ENCODE data around the gene EPAS1. TPM values are rescaled to one million over a fixed set of nuclear protein-coding genes. Genes with fewer than 3 reads are reported as not detected.

Gene EPAS1
- total RNA-seq, 1 donor from 2014 or later = 280 TPM

DNA sequence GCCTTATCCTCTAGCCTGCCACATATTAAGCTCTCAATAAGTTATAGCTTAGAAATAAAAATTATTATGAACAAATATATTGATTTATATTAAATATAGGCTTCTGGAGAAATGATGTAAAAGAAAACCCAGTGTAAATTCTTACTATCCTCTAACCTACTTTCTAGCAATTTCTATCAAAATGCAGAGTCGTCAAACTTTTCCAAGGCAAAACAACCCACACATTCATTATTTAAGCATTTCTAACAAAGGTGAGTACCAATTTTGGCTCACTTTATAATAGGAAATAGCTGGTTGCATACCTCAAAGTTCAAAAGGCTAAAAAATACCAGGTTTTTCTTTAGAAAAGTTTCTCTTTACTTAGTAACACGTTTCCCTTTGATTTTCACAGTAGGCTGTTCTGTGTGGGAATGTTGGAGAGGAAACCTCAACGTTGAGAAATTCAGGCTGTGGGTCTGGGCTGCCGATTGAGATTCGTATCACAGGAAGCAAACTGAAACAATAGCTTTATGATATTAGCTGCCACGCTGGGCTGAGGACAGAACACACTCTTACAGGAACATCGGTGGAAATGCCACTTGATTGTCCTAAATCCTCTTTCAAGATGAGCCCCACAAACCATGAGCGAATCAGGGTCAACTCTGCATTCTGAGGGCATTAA is 53.0 kb downstream of the EPAS1 start:
- peaks cover 10% of the 10 kb centered on the region for H3K27me3 Mint-ChIP-seq (ENCODE audit: unreplicated experiment)
- no peak overlapping the region for H3K4me3 Mint-ChIP-seq (ENCODE audit: unreplicated experiment)
- DNase-seq (ENCODE audit: low spot score) = no peak
- peaks cover 52% of the 10 kb centered on the region for H3K4me1 Mint-ChIP-seq (ENCODE audit: unreplicated experiment)
- H3K9me3 Mint-ChIP-seq (ENCODE audit: unreplicated experiment) = no peaks in the 10 kb centered on the region
- H3K36me3 Mint-ChIP-seq (ENCODE audit: low read depth, unreplicated experiment) = peaks cover 82% of the 10 kb centered on the region
- TF ChIP-seq, protein P1, sequence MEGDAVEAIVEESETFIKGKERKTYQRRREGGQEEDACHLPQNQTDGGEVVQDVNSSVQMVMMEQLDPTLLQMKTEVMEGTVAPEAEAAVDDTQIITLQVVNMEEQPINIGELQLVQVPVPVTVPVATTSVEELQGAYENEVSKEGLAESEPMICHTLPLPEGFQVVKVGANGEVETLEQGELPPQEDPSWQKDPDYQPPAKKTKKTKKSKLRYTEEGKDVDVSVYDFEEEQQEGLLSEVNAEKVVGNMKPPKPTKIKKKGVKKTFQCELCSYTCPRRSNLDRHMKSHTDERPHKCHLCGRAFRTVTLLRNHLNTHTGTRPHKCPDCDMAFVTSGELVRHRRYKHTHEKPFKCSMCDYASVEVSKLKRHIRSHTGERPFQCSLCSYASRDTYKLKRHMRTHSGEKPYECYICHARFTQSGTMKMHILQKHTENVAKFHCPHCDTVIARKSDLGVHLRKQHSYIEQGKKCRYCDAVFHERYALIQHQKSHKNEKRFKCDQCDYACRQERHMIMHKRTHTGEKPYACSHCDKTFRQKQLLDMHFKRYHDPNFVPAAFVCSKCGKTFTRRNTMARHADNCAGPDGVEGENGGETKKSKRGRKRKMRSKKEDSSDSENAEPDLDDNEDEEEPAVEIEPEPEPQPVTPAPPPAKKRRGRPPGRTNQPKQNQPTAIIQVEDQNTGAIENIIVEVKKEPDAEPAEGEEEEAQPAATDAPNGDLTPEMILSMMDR (IDR thresholded peaks at IDR 0.05; ENCODE audit: unreplicated experiment) = no peak
- H3K27ac Mint-ChIP-seq (ENCODE audit: unreplicated experiment) = peak overlapping the region; percentile 20

- peaks cover 87% of the 10 kb centered on the region for H3K36me3 Mint-ChIP-seq (ENCODE audit: low read depth, unreplicated experiment)
- H3K27ac Mint-ChIP-seq (ENCODE audit: unreplicated experiment) = peak overlapping the region; percentile 70
- TF ChIP-seq, protein P1 (IDR thresholded peaks at IDR 0.05; ENCODE audit: unreplicated experiment) = no peak
- H3K4me3 Mint-ChIP-seq (ENCODE audit: unreplicated experiment) = peak overlapping the region; percentile 31
- H3K4me1 Mint-ChIP-seq (ENCODE audit: unreplicated experiment) = peaks cover 52% of the 10 kb centered on the region
- DNase-seq (ENCODE audit: low spot score) = no peak
- peaks cover 10% of the 10 kb centered on the region for H3K27me3 Mint-ChIP-seq (ENCODE audit: unreplicated experiment)
- no peaks in the 10 kb centered on the region for H3K9me3 Mint-ChIP-seq (ENCODE audit: unreplicated experiment)
Measured at GRCh38 chr2:46351098-46351749, 54.0 kb downstream of the EPAS1 start.

DNA sequence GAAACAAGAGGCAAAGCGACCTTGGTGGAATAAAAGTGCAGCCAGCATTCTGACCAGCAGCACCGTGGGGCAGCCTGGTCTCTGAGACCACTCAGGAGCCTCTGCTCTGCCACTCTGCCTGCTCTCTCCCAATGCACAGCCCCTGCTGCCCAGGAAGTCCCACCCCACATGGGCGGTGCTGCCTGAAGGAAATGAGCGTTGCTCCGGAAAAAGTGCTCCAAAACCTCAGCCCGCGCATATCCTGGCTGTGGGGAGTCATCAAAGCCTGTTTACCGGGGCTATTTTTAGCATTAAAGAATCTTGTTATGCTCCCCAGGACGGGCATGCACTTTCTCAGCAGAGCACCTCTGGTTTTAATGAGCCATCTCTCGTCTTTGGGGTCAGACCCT is 54.5 kb downstream of the EPAS1 start:
- H3K27ac Mint-ChIP-seq (ENCODE audit: unreplicated experiment) = no peak overlapping the region
- DNase-seq (ENCODE audit: low spot score) = no peak
- H3K9me3 Mint-ChIP-seq (ENCODE audit: unreplicated experiment) = no peaks in the 10 kb centered on the region
- peaks cover 52% of the 10 kb centered on the region for H3K4me1 Mint-ChIP-seq (ENCODE audit: unreplicated experiment)
- peak overlapping the region; percentile 31 for H3K4me3 Mint-ChIP-seq (ENCODE audit: unreplicated experiment)
- peaks cover 10% of the 10 kb centered on the region for H3K27me3 Mint-ChIP-seq (ENCODE audit: unreplicated experiment)
- peaks cover 87% of the 10 kb centered on the region for H3K36me3 Mint-ChIP-seq (ENCODE audit: low read depth, unreplicated experiment)
- TF ChIP-seq, protein P1 (IDR thresholded peaks at IDR 0.05; ENCODE audit: unreplicated experiment) = no peak

- TF ChIP-seq, protein P1 (IDR thresholded peaks at IDR 0.05; ENCODE audit: unreplicated experiment) = no peak
- Mint-ChIP-seq H3K4me3 (ENCODE audit: unreplicated experiment) (peak overlapping the region; percentile 62), H3K27ac (ENCODE audit: unreplicated experiment) (no peak overlapping the region), H3K9me3 (ENCODE audit: unreplicated experiment) (no peaks in the 10 kb centered on the region), H3K36me3 (ENCODE audit: low read depth, unreplicated experiment) (peaks cover 87% of the 10 kb centered on the region), H3K4me1 (ENCODE audit: unreplicated experiment) (peaks cover 44% of the 10 kb centered on the region), H3K27me3 (ENCODE audit: unreplicated experiment) (peaks cover 10% of the 10 kb centered on the region)
- DNase-seq (ENCODE audit: low spot score) = peak; percentile 14
Measured at GRCh38 chr2:46352621-46353020, 55.4 kb downstream of the EPAS1 start.

GRCh38 chr2:46353509-46353908 is 56.3 kb downstream of the EPAS1 start:
- TF ChIP-seq, protein P1 (IDR thresholded peaks at IDR 0.05; ENCODE audit: unreplicated experiment) = no peak

More at GRCh38 chr2:46353509-46353908, 56.3 kb downstream of the EPAS1 start:
- H3K4me3 Mint-ChIP-seq (ENCODE audit: unreplicated experiment) = no peak overlapping the region
- H3K27ac Mint-ChIP-seq (ENCODE audit: unreplicated experiment) = no peak overlapping the region
- H3K27me3 Mint-ChIP-seq (ENCODE audit: unreplicated experiment) = peaks cover 5% of the 10 kb centered on the region
- no peak for DNase-seq (ENCODE audit: low spot score)
- H3K9me3 Mint-ChIP-seq (ENCODE audit: unreplicated experiment) = no peaks in the 10 kb centered on the region
- H3K36me3 Mint-ChIP-seq (ENCODE audit: low read depth, unreplicated experiment) = peaks cover 87% of the 10 kb centered on the region
- peaks cover 39% of the 10 kb centered on the region for H3K4me1 Mint-ChIP-seq (ENCODE audit: unreplicated experiment)

Measured in endothelial cell (in vitro differentiated cells).